ENCODE data around the gene GABRA4.

GABRA4 gene

DNA sequence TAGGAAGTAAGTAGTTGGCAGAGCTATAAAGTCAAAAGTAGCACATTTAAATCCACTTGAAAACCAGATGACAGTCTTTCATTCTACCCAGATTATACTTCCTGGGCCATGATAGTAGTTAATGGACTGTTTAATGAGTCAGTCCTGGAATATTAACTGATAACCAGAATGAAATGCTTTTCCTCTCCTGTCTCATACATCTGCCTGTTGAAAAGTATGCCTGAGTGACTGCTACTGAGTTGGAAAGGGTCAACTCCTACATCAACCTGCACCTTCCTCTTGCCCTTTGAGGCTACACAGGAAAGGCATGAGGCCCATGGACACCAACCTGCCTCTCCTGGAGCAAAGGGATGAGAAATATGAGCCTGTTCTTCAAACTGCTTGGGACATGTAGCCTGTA, 48.3 kb downstream of the GABRA4 start:
- no peak for ATAC-seq
- TF ChIP-seq ZFP3 (CRISPR knock-in tag; IDR thresholded peaks at IDR 0.05) = no peak
- no peak for TF ChIP-seq PPARA (CRISPR knock-in tag; IDR thresholded peaks at IDR 0.05; ENCODE audit: borderline replicate concordance)
- no peak for TF ChIP-seq RARB (CRISPR knock-in tag; IDR thresholded peaks at IDR 0.05)
- no peak for TF ChIP-seq ARNTL (CRISPR knock-in tag; IDR thresholded peaks at IDR 0.05; ENCODE audit: borderline replicate concordance, low read depth)
- TF ChIP-seq ZC3H10 (CRISPR knock-in tag; IDR thresholded peaks at IDR 0.05) = no peak
- no peak for TF ChIP-seq TSHZ2 (CRISPR knock-in tag; IDR thresholded peaks at IDR 0.05)
- TF ChIP-seq OSR1 (CRISPR knock-in tag; IDR thresholded peaks at IDR 0.05) = no peak
- TF ChIP-seq, protein P1, sequence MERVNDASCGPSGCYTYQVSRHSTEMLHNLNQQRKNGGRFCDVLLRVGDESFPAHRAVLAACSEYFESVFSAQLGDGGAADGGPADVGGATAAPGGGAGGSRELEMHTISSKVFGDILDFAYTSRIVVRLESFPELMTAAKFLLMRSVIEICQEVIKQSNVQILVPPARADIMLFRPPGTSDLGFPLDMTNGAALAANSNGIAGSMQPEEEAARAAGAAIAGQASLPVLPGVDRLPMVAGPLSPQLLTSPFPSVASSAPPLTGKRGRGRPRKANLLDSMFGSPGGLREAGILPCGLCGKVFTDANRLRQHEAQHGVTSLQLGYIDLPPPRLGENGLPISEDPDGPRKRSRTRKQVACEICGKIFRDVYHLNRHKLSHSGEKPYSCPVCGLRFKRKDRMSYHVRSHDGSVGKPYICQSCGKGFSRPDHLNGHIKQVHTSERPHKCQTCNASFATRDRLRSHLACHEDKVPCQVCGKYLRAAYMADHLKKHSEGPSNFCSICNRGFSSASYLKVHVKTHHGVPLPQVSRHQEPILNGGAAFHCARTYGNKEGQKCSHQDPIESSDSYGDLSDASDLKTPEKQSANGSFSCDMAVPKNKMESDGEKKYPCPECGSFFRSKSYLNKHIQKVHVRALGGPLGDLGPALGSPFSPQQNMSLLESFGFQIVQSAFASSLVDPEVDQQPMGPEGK (CRISPR knock-in tag; IDR thresholded peaks at IDR 0.05; ENCODE audit: borderline replicate concordance) = no peak
- no peak for TF ChIP-seq TOX (CRISPR knock-in tag; IDR thresholded peaks at IDR 0.05; ENCODE audit: borderline replicate concordance)
- no peak for TF ChIP-seq ZFP30 (CRISPR knock-in tag; IDR thresholded peaks at IDR 0.05)

GRCh38 chr4:46944345-46944744, 49.0 kb downstream of the GABRA4 start:
- TF ChIP-seq BACH2 (CRISPR knock-in tag; IDR thresholded peaks at IDR 0.05; ENCODE audit: borderline replicate concordance) = no peak
- no peak for TF ChIP-seq ZFP30 (CRISPR knock-in tag; IDR thresholded peaks at IDR 0.05)
- no peak for TF ChIP-seq RARB (CRISPR knock-in tag; IDR thresholded peaks at IDR 0.05)
- TF ChIP-seq ARNTL (CRISPR knock-in tag; IDR thresholded peaks at IDR 0.05; ENCODE audit: borderline replicate concordance, low read depth) = no peak
- no peak for TF ChIP-seq ZNF565 (CRISPR knock-in tag; conservative IDR thresholded peaks at IDR 0.05; ENCODE audit: low read depth)
- TF ChIP-seq TSHZ2 (CRISPR knock-in tag; IDR thresholded peaks at IDR 0.05) = no peak
- no peak for TF ChIP-seq ZNF8 (CRISPR knock-in tag; IDR thresholded peaks at IDR 0.05)
- TF ChIP-seq CSRNP3 (CRISPR knock-in tag; IDR thresholded peaks at IDR 0.05) = no peak
- TF ChIP-seq POU6F1 (CRISPR knock-in tag; IDR thresholded peaks at IDR 0.05; ENCODE audit: borderline replicate concordance, low read depth) = no peak
- TF ChIP-seq CSDC2 (CRISPR knock-in tag; IDR thresholded peaks at IDR 0.05) = no peak
- no peak for TF ChIP-seq PPARA (CRISPR knock-in tag; IDR thresholded peaks at IDR 0.05; ENCODE audit: borderline replicate concordance)
- TF ChIP-seq, protein P1 (CRISPR knock-in tag; IDR thresholded peaks at IDR 0.05; ENCODE audit: borderline replicate concordance) = no peak
- no peak for TF ChIP-seq ISL1 (CRISPR knock-in tag; IDR thresholded peaks at IDR 0.05)
- TF ChIP-seq ESRRG (CRISPR knock-in tag; IDR thresholded peaks at IDR 0.05) = no peak
- no peak for ATAC-seq

All from SK-N-SH treated with all-trans-retinoic acid at 6 μM for 48 hours (cell line).